ENCODE results near the gene ATOSB. TPM values are rescaled to one million over a fixed set of nuclear protein-coding genes. Genes with fewer than 3 reads are reported as not detected.
A peak's percentile ranks its signal among the peaks of the same experiment; 100 is the strongest.

Gene ATOSB
- total RNA-seq, 1 experiment from 2014 or later, result 3.2 TPM

DNA sequence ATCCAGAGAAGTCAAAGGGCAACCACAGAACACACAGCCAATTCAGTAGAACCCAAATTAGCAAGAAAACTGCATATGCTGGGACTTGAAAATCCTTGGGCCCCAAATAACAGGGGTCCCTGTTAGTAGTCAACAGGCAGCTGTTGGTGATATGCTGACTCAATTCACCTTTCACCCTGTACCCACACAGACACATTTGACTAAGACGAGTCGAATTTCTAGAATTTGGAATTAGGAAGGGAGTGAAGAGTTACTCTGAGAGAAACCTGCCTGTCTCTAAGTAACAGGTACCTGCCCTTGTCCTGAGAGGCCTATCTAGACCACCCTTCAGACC is 42.4 kb downstream of the ATOSB start:
- H3K36me3 ChIP-seq (ENCODE audit: insufficient read depth, low read length), result peaks cover 19% of the 10 kb centered on the region; the same call in 1 of the 2 replicates
- H3K27me3 ChIP-seq (ENCODE audit: low read length), result no peaks in the 10 kb centered on the region
- peaks cover 31% of the 10 kb centered on the region for H3K4me1 ChIP-seq (ENCODE audit: low read length)
- H3K9me2 ChIP-seq (replicated peaks; ENCODE audit: insufficient read depth, low read length), result no peaks in the 10 kb centered on the region
- H3K4me3 ChIP-seq (ENCODE audit: low read length), result peak overlapping the region; percentile 35; the same call in 1 of the 2 replicates
- H2AFZ ChIP-seq (ENCODE audit: low read length), result no peak overlapping the region
- H3K9ac ChIP-seq (ENCODE audit: low read length), result peak overlapping the region; percentile 17; the same call in 1 of the 2 replicates
- H3K9me3 ChIP-seq (ENCODE audit: low read length), result no peaks in the 10 kb centered on the region
- H3K27ac ChIP-seq (ENCODE audit: low read length), result peak overlapping the region; percentile 64
- no peak for DNase-seq
- H4K20me1 ChIP-seq (ENCODE audit: insufficient read depth, low read depth, low read length), result peaks cover 35% of the 10 kb centered on the region
- peaks cover 57% of the 10 kb centered on the region for H3K79me2 ChIP-seq (ENCODE audit: low read length)
- peak overlapping the region; percentile 52 for H3K4me2 ChIP-seq (ENCODE audit: low read depth, low read length, poor library complexity, severe bottlenecking)

- Histone ChIP-seq H3K79me2 (ENCODE audit: low read length) (peaks cover 57% of the 10 kb centered on the region), H3K27me3 (ENCODE audit: low read length) (no peaks in the 10 kb centered on the region), H3K9me3 (ENCODE audit: low read length) (no peaks in the 10 kb centered on the region), H4K20me1 (ENCODE audit: insufficient read depth, low read depth, low read length) (peaks cover 40% of the 10 kb centered on the region), H3K27ac (ENCODE audit: low read length) (peak within 1 kb of the TSS; percentile 96), H3K4me2 (ENCODE audit: low read depth, low read length, poor library complexity, severe bottlenecking) (peak within 1 kb of the TSS; percentile 92), H3K9ac (ENCODE audit: low read length) (peak within 1 kb of the TSS; percentile 99), H3K36me3 (ENCODE audit: insufficient read depth, low read length) (peaks cover 25% of the 10 kb centered on the region), H3K4me1 (ENCODE audit: low read length) (peaks cover 25% of the 10 kb centered on the region), H2AFZ (ENCODE audit: low read length) (no peak within 1 kb of the TSS), H3K4me3 (ENCODE audit: low read length) (peak within 1 kb of the TSS; percentile 94), H3K9me2 (replicated peaks; ENCODE audit: insufficient read depth, low read length) (no peaks in the 10 kb centered on the region)
- DNase-seq, result peak; percentile 99
Observed at GRCh38 chr9:35072461-35073278, 43.0 kb downstream of the ATOSB start, which contains the start of gene VCP. Gene VCP (minus strand): TSS chr9:35072625. CDS start chr9:35072353, 272 bp downstream.

DNA sequence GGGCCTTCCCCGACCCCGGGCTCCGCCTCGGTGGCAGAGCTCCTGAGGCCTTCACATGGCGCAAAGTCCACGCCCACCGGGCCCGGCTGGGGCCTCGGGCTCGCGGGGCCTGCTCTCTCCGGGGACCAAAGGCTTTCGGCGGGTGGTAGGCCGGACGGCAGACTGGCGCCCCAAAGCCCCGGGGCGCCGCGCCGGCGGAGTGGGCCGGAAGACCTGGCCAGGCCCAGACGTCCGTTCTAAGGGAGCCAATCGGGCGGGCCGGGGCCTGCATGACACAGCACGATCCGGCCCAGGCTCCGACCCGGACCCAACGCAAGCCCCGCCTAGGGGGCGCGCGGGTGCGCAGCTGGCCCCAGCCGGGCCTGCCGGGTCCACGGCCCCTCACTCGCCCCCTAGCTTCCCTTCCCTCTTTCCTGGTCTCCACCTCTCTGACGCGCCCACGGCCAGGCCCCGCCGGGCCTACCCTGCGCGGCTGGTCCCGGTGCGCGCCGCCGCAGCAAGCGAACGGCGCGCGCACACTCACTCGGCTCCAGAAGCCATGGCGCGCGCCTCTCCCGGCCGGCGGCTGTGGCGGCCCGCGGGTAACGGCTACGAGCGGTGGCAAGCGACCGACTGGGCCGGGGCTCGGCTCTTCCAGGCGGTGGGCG is 43.7 kb downstream of the ATOSB start:
- H3K27me3 ChIP-seq (ENCODE audit: low read length), result no peaks in the 10 kb centered on the region
- H3K4me3 ChIP-seq (ENCODE audit: low read length), result peak overlapping the region; percentile 94
- H3K4me1 ChIP-seq (ENCODE audit: low read length), result peaks cover 24% of the 10 kb centered on the region
- peak overlapping the region; percentile 99 for H3K9ac ChIP-seq (ENCODE audit: low read length)
- H4K20me1 ChIP-seq (ENCODE audit: insufficient read depth, low read depth, low read length), result peaks cover 48% of the 10 kb centered on the region
- peak overlapping the region; percentile 92 for H3K4me2 ChIP-seq (ENCODE audit: low read depth, low read length, poor library complexity, severe bottlenecking)
- no peaks in the 10 kb centered on the region for H3K9me3 ChIP-seq (ENCODE audit: low read length)
- no peak overlapping the region for H2AFZ ChIP-seq (ENCODE audit: low read length)
- DNase-seq, result peak; percentile 93
- H3K36me3 ChIP-seq (ENCODE audit: insufficient read depth, low read length), result peaks cover 32% of the 10 kb centered on the region
- H3K27ac ChIP-seq (ENCODE audit: low read length), result peak overlapping the region; percentile 96
- no peaks in the 10 kb centered on the region for H3K9me2 ChIP-seq (replicated peaks; ENCODE audit: insufficient read depth, low read length)
- peaks cover 57% of the 10 kb centered on the region for H3K79me2 ChIP-seq (ENCODE audit: low read length)

DNA sequence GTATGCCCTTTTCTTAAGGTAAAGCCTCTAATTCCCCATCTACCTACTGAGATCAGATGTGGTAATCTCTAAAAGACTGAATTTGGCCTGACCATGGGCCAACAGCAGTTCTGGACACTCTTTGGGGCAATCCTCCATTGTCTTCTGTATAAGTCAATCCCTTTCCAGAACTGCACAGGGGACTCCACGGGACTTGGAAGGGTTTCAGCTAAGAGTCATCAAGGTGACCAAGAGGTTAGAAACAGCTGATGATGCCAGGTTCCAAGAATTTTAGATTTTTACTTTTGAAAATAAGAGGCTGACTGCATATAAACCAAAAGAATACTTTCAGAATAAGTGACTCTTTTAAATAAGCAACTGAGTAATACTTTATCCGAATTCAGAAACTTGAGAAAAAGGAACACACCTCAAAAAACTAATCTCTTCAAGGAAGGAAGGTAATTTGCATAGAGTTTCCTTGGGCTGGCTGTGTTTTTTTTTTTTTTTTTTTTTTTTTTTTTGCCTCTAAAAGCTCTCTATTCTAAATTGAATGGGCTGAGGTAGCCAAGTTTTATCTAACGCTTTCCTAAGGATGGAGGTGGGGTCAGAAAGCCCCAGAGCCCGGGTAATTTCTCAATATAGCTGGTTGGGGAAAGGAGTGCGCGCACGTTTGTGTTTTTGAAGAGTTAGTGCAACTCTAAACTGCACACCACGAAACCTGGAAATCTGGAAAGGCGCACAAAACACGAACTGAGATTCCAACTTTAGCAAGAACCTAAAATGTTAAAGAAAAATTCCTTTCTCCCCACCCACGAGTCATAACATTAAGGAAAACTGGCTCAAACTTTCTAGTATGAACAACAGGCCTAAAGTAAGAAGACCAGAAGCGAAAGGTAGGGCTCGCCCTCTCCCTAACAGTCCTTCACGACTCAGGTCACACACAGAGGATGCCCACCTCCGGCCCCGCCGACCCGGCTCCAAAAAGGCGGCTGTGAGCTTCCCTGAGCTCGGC is 44.5 kb downstream of the ATOSB start:
- peak overlapping the region; percentile 96 for H3K27ac ChIP-seq (ENCODE audit: low read length)
- peak overlapping the region; percentile 94 for H3K4me3 ChIP-seq (ENCODE audit: low read length)
- no peak overlapping the region for H2AFZ ChIP-seq (ENCODE audit: low read length)
- H3K79me2 ChIP-seq (ENCODE audit: low read length), result peaks cover 58% of the 10 kb centered on the region
- H3K4me1 ChIP-seq (ENCODE audit: low read length), result peaks cover 24% of the 10 kb centered on the region
- peak overlapping the region; percentile 99 for H3K9ac ChIP-seq (ENCODE audit: low read length)
- peak; percentile 76 for DNase-seq
- H3K9me2 ChIP-seq (replicated peaks; ENCODE audit: insufficient read depth, low read length), result no peaks in the 10 kb centered on the region
- peaks cover 50% of the 10 kb centered on the region for H4K20me1 ChIP-seq (ENCODE audit: insufficient read depth, low read depth, low read length)
- peak overlapping the region; percentile 92 for H3K4me2 ChIP-seq (ENCODE audit: low read depth, low read length, poor library complexity, severe bottlenecking)
- H3K27me3 ChIP-seq (ENCODE audit: low read length), result no peaks in the 10 kb centered on the region
- no peaks in the 10 kb centered on the region for H3K9me3 ChIP-seq (ENCODE audit: low read length)
- peaks cover 37% of the 10 kb centered on the region for H3K36me3 ChIP-seq (ENCODE audit: insufficient read depth, low read length)

GRCh38 chr9:35069020-35069419 is 46.6 kb downstream of the ATOSB start:
- no peak for DNase-seq
- Histone ChIP-seq H3K9me3 (ENCODE audit: low read length) (no peaks in the 10 kb centered on the region), H3K27me3 (ENCODE audit: low read length) (no peaks in the 10 kb centered on the region), H3K4me1 (ENCODE audit: low read length) (peaks cover 24% of the 10 kb centered on the region), H3K9me2 (replicated peaks; ENCODE audit: insufficient read depth, low read length) (no peaks in the 10 kb centered on the region), H3K9ac (ENCODE audit: low read length) (no peak overlapping the region), H3K4me3 (ENCODE audit: low read length) (no peak overlapping the region), H2AFZ (ENCODE audit: low read length) (no peak overlapping the region), H3K36me3 (ENCODE audit: insufficient read depth, low read length) (peaks cover 48% of the 10 kb centered on the region), H3K27ac (ENCODE audit: low read length) (no peak overlapping the region), H3K4me2 (ENCODE audit: low read depth, low read length, poor library complexity, severe bottlenecking) (no peak overlapping the region), H3K79me2 (ENCODE audit: low read length) (peaks cover 58% of the 10 kb centered on the region), H4K20me1 (ENCODE audit: insufficient read depth, low read depth, low read length) (peaks cover 58% of the 10 kb centered on the region)

DNA sequence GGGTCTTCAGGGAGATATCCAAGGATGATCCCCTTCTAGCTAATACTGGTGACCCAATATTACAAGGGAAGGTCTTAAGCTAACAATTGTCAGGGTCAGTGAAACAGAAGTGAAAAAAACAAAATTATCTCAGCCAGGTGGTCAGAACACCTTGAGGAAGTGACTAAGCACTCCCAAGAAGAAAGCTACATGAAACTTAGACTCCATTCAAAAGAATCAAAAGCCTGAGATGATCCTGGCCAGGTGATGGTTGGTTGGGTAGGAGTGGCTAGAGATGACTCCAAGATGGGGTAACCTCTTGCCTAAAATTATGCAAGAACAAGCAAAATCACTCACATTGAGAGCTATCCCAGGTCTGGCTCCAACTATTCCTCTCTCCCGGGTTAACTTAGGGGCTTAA is 48.6 kb downstream of the ATOSB start:
- Histone ChIP-seq H3K27ac (ENCODE audit: low read length) (no peak overlapping the region), H3K4me3 (ENCODE audit: low read length) (no peak overlapping the region), H3K4me2 (ENCODE audit: low read depth, low read length, poor library complexity, severe bottlenecking) (no peak overlapping the region), H3K79me2 (ENCODE audit: low read length) (peaks cover 67% of the 10 kb centered on the region), H3K36me3 (ENCODE audit: insufficient read depth, low read length) (peaks cover 66% of the 10 kb centered on the region), H2AFZ (ENCODE audit: low read length) (no peak overlapping the region), H3K27me3 (ENCODE audit: low read length) (no peaks in the 10 kb centered on the region), H3K9ac (ENCODE audit: low read length) (no peak overlapping the region), H3K4me1 (ENCODE audit: low read length) (peaks cover 17% of the 10 kb centered on the region), H4K20me1 (ENCODE audit: insufficient read depth, low read depth, low read length) (peaks cover 58% of the 10 kb centered on the region), H3K9me3 (ENCODE audit: low read length) (no peaks in the 10 kb centered on the region), H3K9me2 (replicated peaks; ENCODE audit: insufficient read depth, low read length) (no peaks in the 10 kb centered on the region)
- no peak for DNase-seq

DNA sequence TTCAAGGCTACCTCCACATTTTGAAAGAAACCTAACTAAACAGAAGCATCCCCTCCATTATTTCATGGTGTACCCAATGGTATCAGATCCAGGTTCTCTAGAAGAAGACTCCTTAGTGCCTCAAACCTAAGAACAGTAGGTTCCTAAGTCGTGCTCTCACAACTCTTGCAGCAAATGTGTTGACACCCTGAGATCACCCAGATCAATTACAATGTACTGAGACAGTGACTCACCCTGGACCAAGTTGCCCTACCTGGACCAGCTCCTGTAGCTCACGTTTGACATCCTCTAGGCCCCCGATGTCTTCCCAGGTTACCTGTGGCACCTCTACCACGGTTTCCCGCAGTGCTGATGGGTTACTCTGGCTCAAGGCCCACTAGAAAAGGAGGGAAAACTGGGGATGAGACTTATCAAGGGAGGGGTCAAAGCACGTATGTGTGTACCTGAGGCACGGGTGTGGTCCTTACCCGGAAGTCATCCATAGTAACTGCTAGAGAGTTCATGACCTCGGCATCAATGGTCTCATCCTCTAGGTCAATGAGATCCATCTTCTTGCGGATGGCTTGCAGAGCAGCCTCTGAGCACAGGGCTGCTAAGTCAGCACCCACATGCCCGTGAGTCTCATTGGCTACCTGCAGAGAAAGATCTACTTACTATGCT is 55.0 kb downstream of the ATOSB start:
- Histone ChIP-seq H3K27me3 (ENCODE audit: low read length) (no peaks in the 10 kb centered on the region), H3K9me2 (replicated peaks; ENCODE audit: insufficient read depth, low read length) (no peaks in the 10 kb centered on the region), H3K36me3 (ENCODE audit: insufficient read depth, low read length) (peaks cover 87% of the 10 kb centered on the region), H4K20me1 (ENCODE audit: insufficient read depth, low read depth, low read length) (peaks cover 22% of the 10 kb centered on the region), H2AFZ (ENCODE audit: low read length) (no peak overlapping the region), H3K4me3 (ENCODE audit: low read length) (no peak overlapping the region), H3K27ac (ENCODE audit: low read length) (no peak overlapping the region), H3K79me2 (ENCODE audit: low read length) (peaks cover 14% of the 10 kb centered on the region), H3K9ac (ENCODE audit: low read length) (no peak overlapping the region), H3K4me2 (ENCODE audit: low read depth, low read length, poor library complexity, severe bottlenecking) (no peak overlapping the region), H3K4me1 (ENCODE audit: low read length) (no peaks in the 10 kb centered on the region), H3K9me3 (ENCODE audit: low read length) (no peaks in the 10 kb centered on the region)
- no peak for DNase-seq
